H1 (cell line): ENCODE data around the gene ZNF496. TPM values are rescaled to one million over a fixed set of nuclear protein-coding genes. Genes with fewer than 3 reads are reported as not detected.

Experiments used
- CTCF ChIA-PET: fragments of 300-600 bp; sonication (Branson Sonifier 250); formaldehyde crosslinking; loops from one replicate; lab custom pipeline; 2021; ENCODE audit not compliant: partially characterized antibody; lab: Charles Lee
- POLR2A ChIA-PET: fragments of 300-600 bp; sonication (Branson Sonifier 250); formaldehyde crosslinking; loops from one replicate; lab custom pipeline; 2021; ENCODE audit warnings: inconsistent platforms; ENCODE audit not compliant: partially characterized antibody; lab: Charles Lee
- DNase-seq, 2 experiments: peaks; one replicate each; pipeline versions ENCODE4 v3.0.0 to v3.0.0-alpha.2; 2010 to 2022; ENCODE audit warnings: low spot score in 2 of 2, low read depth in 1 of 2, mixed read lengths in 1 of 2
- FAIRE-seq: peaks from 2 replicates; lab custom pipeline; 2011; peaks lifted over from hg19 to GRCh38; lab: Jason Lieb, UNC
- H2AFZ ChIP-seq: 2 replicates; pipeline ENCODE4 v1.8.1; 2012; ENCODE audit warnings: low read length, inconsistent platforms
- H2AK5ac ChIP-seq: 2 replicates; pipeline ENCODE4 v1.6.1; 2013; ENCODE audit warnings: low read depth, low read length
- H2BK120ac ChIP-seq: replicated peaks from 2 replicates; pipeline ENCODE3; 2013; ENCODE audit warnings: low read depth, low read length, inconsistent platforms
- H2BK12ac ChIP-seq: 2 replicates; pipeline ENCODE4 v1.6.1; 2013; ENCODE audit warnings: low read depth, low read length
- H2BK15ac ChIP-seq: 2 replicates; pipeline ENCODE4 v1.6.1; 2013; ENCODE audit warnings: low read length
- H2BK20ac ChIP-seq: 2 replicates; pipeline ENCODE4 v1.6.1; 2013; ENCODE audit warnings: low read length
- H2BK5ac ChIP-seq: 2 replicates; pipeline ENCODE4 v1.6.1; 2013; ENCODE audit warnings: low read depth, low read length
- H3K14ac ChIP-seq: 2 replicates; pipeline ENCODE4 v1.6.1; 2013; ENCODE audit warnings: inconsistent platforms; ENCODE audit not compliant: insufficient read length
- H3K18ac ChIP-seq: 2 replicates; pipeline ENCODE4 v1.6.1; 2013; ENCODE audit warnings: low read length; ENCODE audit errors: extremely low read depth
- H3K23ac ChIP-seq: 2 replicates; pipeline ENCODE4 v1.6.1; 2013; ENCODE audit warnings: inconsistent platforms; ENCODE audit not compliant: insufficient read length
- H3K23me2 ChIP-seq: 2 replicates; pipeline ENCODE4 v1.6.1; 2013; ENCODE audit warnings: low read depth, low read length
- H3K27ac ChIP-seq: 2 replicates; pipeline ENCODE4 v1.6.1; 2011; ENCODE audit warnings: low read depth, low read length, inconsistent platforms
- H3K27me3 ChIP-seq, 4 experiments: replicated peaks in 1 of 4; 1 replicate in 1 of 4; 2 replicates in 3 of 4; pipeline versions ENCODE4 v1.6.1 to v1.8.1; 2011 to 2013; ENCODE audit warnings: low read length in 3 of 4, mild to moderate bottlenecking in 3 of 4, inconsistent platforms in 2 of 4, mixed read lengths in 2 of 4, moderate library complexity in 1 of 4; ENCODE audit not compliant: control insufficient read depth in 3 of 4, insufficient read depth in 3 of 4; ENCODE audit errors: extremely low read depth in 1 of 4
- H3K36me3 ChIP-seq, 4 experiments: 2 replicates each; pipeline versions ENCODE4 v1.6.1 to v1.8.1; 2011 to 2013; ENCODE audit warnings: mild to moderate bottlenecking in 4 of 4, low read length in 3 of 4, moderate library complexity in 2 of 4, control low read depth in 1 of 4, inconsistent platforms in 1 of 4; ENCODE audit not compliant: insufficient read depth in 4 of 4, control insufficient read depth in 2 of 4
- H3K4ac ChIP-seq: replicated peaks from 2 replicates; pipeline ENCODE3; 2013; ENCODE audit warnings: low read length, low read depth, mixed read lengths, inconsistent platforms; ENCODE audit not compliant: insufficient read length
- H3K4me1 ChIP-seq, 4 experiments: replicated peaks in 1 of 4; 1 replicate in 1 of 4; 2 replicates in 3 of 4; pipeline versions ENCODE4 v1.6.1 to v1.8.1; 2011 to 2013; ENCODE audit warnings: low read length in 3 of 4, inconsistent platforms in 2 of 4, mixed read lengths in 1 of 4; ENCODE audit not compliant: insufficient read depth in 4 of 4, control insufficient read depth in 3 of 4
- H3K4me2 ChIP-seq, 2 experiments: 2 replicates each; pipeline versions ENCODE4 v1.6.1 to v1.8.1; 2011 to 2013; ENCODE audit warnings: low read depth in 2 of 2, low read length in 2 of 2, control low read depth in 1 of 2, inconsistent platforms in 1 of 2, mild to moderate bottlenecking in 1 of 2; ENCODE audit not compliant: insufficient read depth in 1 of 2
- H3K4me3 ChIP-seq, 4 experiments: fragments of 200-600, 300-600 bp in 1 of 4; sonication (generic), shearing (Covaris generic), sonication (Bioruptor Twin) in 1 of 4; 2 replicates each; pipeline versions ENCODE4 v1.5.1 to v1.8.1; 2011 to 2016; ENCODE audit warnings: low read length in 4 of 4, low read depth in 3 of 4, control low read depth in 2 of 4, inconsistent platforms in 2 of 4, mild to moderate bottlenecking in 2 of 4, mixed read lengths in 1 of 4, moderate library complexity in 1 of 4; ENCODE audit not compliant: insufficient read depth in 2 of 4; ENCODE audit errors: extremely low read depth in 1 of 4
- H3K56ac ChIP-seq: replicated peaks from 2 replicates; pipeline ENCODE3; 2013; ENCODE audit warnings: low read depth, mild to moderate bottlenecking, mixed read lengths, low read length, inconsistent platforms; ENCODE audit not compliant: insufficient read length
- H3K79me1 ChIP-seq: 2 replicates; pipeline ENCODE4 v1.6.1; 2013; ENCODE audit warnings: low read depth, low read length, control low read depth
- H3K79me2 ChIP-seq, 2 experiments: 2 replicates each; pipeline versions ENCODE4 v1.6.1 to v1.8.1; 2012 to 2013; ENCODE audit warnings: low read length in 2 of 2, mild to moderate bottlenecking in 2 of 2, inconsistent platforms in 1 of 2; ENCODE audit not compliant: insufficient read depth in 2 of 2, control insufficient read depth in 1 of 2
- H3K9ac ChIP-seq, 4 experiments: replicated peaks in 1 of 4; 1 replicate in 1 of 4; 2 replicates in 3 of 4; pipeline versions ENCODE4 v1.6.1 to v1.8.1; 2011 to 2013; ENCODE audit warnings: low read depth in 3 of 4, low read length in 3 of 4, control low read depth in 2 of 4, mild to moderate bottlenecking in 2 of 4, moderate library complexity in 2 of 4, inconsistent platforms in 1 of 4; ENCODE audit errors: extremely low read depth in 1 of 4
- H3K9me3 ChIP-seq, 2 experiments: 2 replicates each; pipeline versions ENCODE4 v1.6.1 to v1.8.1; 2012 to 2013; ENCODE audit warnings: mild to moderate bottlenecking in 2 of 2, moderate library complexity in 2 of 2, control low read depth in 1 of 2, inconsistent platforms in 1 of 2, low read depth in 1 of 2, low read length in 1 of 2, mixed read lengths in 1 of 2; ENCODE audit not compliant: insufficient read depth in 2 of 2
- H4K20me1 ChIP-seq, 2 experiments: replicated peaks in 1 of 2; 2 replicates each; pipeline versions ENCODE3 to v1.8.1; 2011 to 2013; ENCODE audit warnings: inconsistent platforms in 2 of 2, low read length in 2 of 2, mild to moderate bottlenecking in 1 of 2; ENCODE audit not compliant: insufficient read depth in 2 of 2, control insufficient read depth in 1 of 2
- H4K5ac ChIP-seq: 2 replicates; pipeline ENCODE4 v1.6.1; 2013; ENCODE audit warnings: low read length, low read depth, mixed read lengths, inconsistent platforms; ENCODE audit not compliant: insufficient read length
- H4K8ac ChIP-seq: 2 replicates; pipeline ENCODE4 v1.8.0; 2013; ENCODE audit warnings: mild to moderate bottlenecking, moderate library complexity, low read length, inconsistent platforms; ENCODE audit not compliant: insufficient read depth; ENCODE audit errors: extremely low read depth
- H4K91ac ChIP-seq: replicated peaks from 2 replicates; pipeline ENCODE3; 2013; ENCODE audit warnings: low read length, mixed read lengths, inconsistent platforms; ENCODE audit not compliant: insufficient read length
- CHD2 ChIP-seq: IDR thresholded peaks from 2 replicates; pipeline ENCODE4 v1.6.1; 2012; ENCODE audit warnings: low read length, improper control_type of control experiment
- CTBP2 ChIP-seq: IDR thresholded peaks from 2 replicates; pipeline ENCODE4 v1.7.0; 2011; ENCODE audit warnings: borderline replicate concordance, mild to moderate bottlenecking, moderate library complexity, mixed read lengths, low read length; ENCODE audit not compliant: insufficient read depth, insufficient read length
- HDAC6 ChIP-seq: IDR thresholded peaks from one replicate; pipeline ENCODE4 v1.7.1; 2012; ENCODE audit warnings: low read depth, mild to moderate bottlenecking, inconsistent platforms, low read length, moderate library complexity
- NANOG ChIP-seq: IDR thresholded peaks from 2 replicates; pipeline ENCODE4 v1.6.1; 2011; ENCODE audit warnings: low read length, low read depth, mild to moderate bottlenecking, inconsistent platforms; ENCODE audit not compliant: insufficient read depth, poor library complexity, severe bottlenecking
- TAF1 ChIP-seq: IDR thresholded peaks from 2 replicates; pipeline ENCODE4 v1.6.1; 2011; ENCODE audit warnings: mild to moderate bottlenecking, low read depth, low read length
- WGBS, 2 experiments: shearing (Covaris generic) in 1 of 2; methylation state at CpG; one replicate each; pipeline versions ENCODE4 v1.1.6 to v1.1.7; 2013 to 2015; ENCODE audit warnings: low lambda C conversion rate in 2 of 2, mixed read lengths in 2 of 2, inconsistent platforms in 1 of 2, low coverage in 1 of 2, missing lambda C conversion rate in 1 of 2; ENCODE audit not compliant: insufficient replicate concordance in 2 of 2, insufficient coverage in 1 of 2, insufficient read length in 1 of 2; ENCODE audit errors: extremely low coverage in 1 of 2, missing lambda C conversion rate in 1 of 2; 5-methylcytosine and 5-hydroxymethylcytosine counted together
- polyA plus RNA-seq, 7 experiments: library from polyadenylated mRNA; depleted of rRNA in 3 of 7; stranded (reverse) in 5 of 7; unstranded in 2 of 7; fragments of >200 nt in 5 of 7; fragments of 200-250 nt in 2 of 7; gene quantifications; 1 replicate in 5 of 7; 2 replicates in 1 of 7; 4 replicates in 1 of 7; pipeline versions ENCODE4 v1.2.1 to v1.2.3, GENCODE V29; 2011 to 2013; ENCODE audit warnings: missing spikeins in 2 of 7, mixed read lengths in 2 of 7
- total RNA-seq: library from RNA; stranded (reverse); fragmentation: NEBNext Ultra II Directional; extraction: Animal tissue kit (Norgen Biotek cat#: 25700); gene quantifications from 2 replicates; pipeline ENCODE4 v1.2.1, GENCODE V29; 2021

The ZNF496 gene
- total and polyA plus RNA-seq, 2 of the 8 experiments (the other 6 are each of a cell fraction or from before 2014, with no cell fraction given) = 27.9 to 71.4 TPM

- Histone ChIP-seq H3K27me3 (no peaks in the 10 kb centered on the region), H3K79me1 (no peaks in the 10 kb centered on the region), H3K56ac (no peak overlapping the region), H3K23me2 (no peaks in the 10 kb centered on the region), H3K18ac (no peak overlapping the region), H2BK12ac (no peak overlapping the region), H4K8ac (no peak overlapping the region), H3K14ac (no peak overlapping the region), H3K4ac (no peak overlapping the region), H3K4me2 (no peak overlapping the region), H4K5ac (no peak overlapping the region), H4K20me1 (peaks cover 0 to 6% of the 10 kb centered on the region in 2 experiments), H2AFZ (no peak overlapping the region), H2BK20ac (no peak overlapping the region), H2BK15ac (no peak overlapping the region), H2AK5ac (no peak overlapping the region), H4K91ac (no peak overlapping the region), H3K9me3 (no peaks in the 10 kb centered on the region), H2BK120ac (no peak overlapping the region), H2BK5ac (no peak overlapping the region), H3K79me2 (no peaks in the 10 kb centered on the region), H3K4me3 (no peak overlapping the region), H3K4me1 (peaks cover 0 to 2% (median 0%) of the 10 kb centered on the region in 4 experiments; a peak in 1 of 7 replicates), H3K36me3 (peaks cover 6 to 59% (median 31%) of the 10 kb centered on the region in 4 experiments), H3K27ac (no peak overlapping the region; the same call in 1 of the 2 replicates), H3K9ac (no peak overlapping the region), H3K23ac (no peak overlapping the region)
- FAIRE-seq (no peak), DNase-seq (no peak)
- no peak for TF ChIP-seq NANOG
- TF ChIP-seq HDAC6 = no peak
- TF ChIP-seq CTBP2 = no peak
- no peak for TF ChIP-seq TAF1
- TF ChIP-seq CHD2 = no peak
- POLR2A ChIA-PET = interaction anchor here (1.0 to 1.2 kb wide), 2 partner anchors 9 to 12 kb away, joined by 3 to 4 read pairs; no protein-coding TSS in a partner anchor
- WGBS, 2 experiments = 86% methylated on average over 5 of the region's 5 CpGs; no CpG with 5 or more reads in 1 of the 2 experiments
- CTCF ChIA-PET = interaction anchor here (0.9 to 1.8 kb wide), 2 partner anchors 10 to 73 kb away, joined by 3 to 11 read pairs; no protein-coding TSS in a partner anchor
Measured at GRCh38 chr1:247316590-247317197, 15.0 kb downstream of the ZNF496 start.
